HL-60 (cell line): Measurements from ENCODE around the gene ENKD1.

Source experiments
- CTCF ChIP-seq: IDR thresholded peaks from one replicate; pipeline ENCODE4 v1.5.1; 2011; ENCODE audit warnings: low read length, control low read depth, inconsistent platforms; ENCODE audit not compliant: insufficient read depth
- GABPA ChIP-seq: IDR thresholded peaks from 2 replicates; pipeline ENCODE4 v1.6.1; 2012; ENCODE audit warnings: low read depth
- POLR2AphosphoS5 ChIP-seq: IDR thresholded peaks from 2 replicates; pipeline ENCODE4 v1.6.1; 2012; ENCODE audit warnings: low read depth
- TF ChIP-seq, protein P1 (sequence below): IDR thresholded peaks from 2 replicates; pipeline ENCODE4 v1.6.1; 2012; ENCODE audit warnings: low read depth; ENCODE audit not compliant: insufficient replicate concordance

DNA sequence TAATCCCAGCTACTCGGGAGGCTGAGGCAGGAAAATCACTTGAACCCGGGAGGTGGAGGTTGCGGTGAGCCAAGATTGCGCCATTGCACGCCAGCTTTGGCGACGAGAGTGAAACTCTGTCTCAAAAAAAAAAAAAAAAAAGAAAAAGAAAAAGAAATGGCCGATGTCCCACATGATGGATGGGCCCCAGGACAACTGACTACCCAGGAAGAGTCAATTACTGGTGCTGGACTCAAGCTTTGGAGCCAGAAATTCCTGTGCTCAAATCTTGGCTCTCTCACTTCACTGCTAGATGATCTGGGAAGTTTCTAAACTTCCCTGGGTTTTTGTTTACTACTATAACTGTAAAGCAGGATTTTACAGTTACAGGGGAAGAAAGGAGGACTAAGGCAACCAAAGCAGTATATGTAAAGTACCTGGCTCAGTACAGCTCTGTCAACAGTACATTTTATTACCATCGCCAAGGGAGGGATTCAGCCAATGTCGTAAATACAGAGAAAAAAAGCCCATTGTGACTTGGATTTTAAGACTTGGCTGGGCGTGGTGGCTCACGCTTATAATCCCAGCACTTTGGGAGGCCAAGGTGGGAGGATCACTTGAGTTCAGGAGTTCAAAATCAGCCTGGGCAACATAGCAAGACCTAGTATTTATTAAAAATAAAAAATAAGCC is 11.9 kb upstream of the ENKD1 start:
- TF ChIP-seq CTCF (no peak), POLR2AphosphoS5 (no peak), GABPA (no peak)
- TF ChIP-seq, protein P1, sequence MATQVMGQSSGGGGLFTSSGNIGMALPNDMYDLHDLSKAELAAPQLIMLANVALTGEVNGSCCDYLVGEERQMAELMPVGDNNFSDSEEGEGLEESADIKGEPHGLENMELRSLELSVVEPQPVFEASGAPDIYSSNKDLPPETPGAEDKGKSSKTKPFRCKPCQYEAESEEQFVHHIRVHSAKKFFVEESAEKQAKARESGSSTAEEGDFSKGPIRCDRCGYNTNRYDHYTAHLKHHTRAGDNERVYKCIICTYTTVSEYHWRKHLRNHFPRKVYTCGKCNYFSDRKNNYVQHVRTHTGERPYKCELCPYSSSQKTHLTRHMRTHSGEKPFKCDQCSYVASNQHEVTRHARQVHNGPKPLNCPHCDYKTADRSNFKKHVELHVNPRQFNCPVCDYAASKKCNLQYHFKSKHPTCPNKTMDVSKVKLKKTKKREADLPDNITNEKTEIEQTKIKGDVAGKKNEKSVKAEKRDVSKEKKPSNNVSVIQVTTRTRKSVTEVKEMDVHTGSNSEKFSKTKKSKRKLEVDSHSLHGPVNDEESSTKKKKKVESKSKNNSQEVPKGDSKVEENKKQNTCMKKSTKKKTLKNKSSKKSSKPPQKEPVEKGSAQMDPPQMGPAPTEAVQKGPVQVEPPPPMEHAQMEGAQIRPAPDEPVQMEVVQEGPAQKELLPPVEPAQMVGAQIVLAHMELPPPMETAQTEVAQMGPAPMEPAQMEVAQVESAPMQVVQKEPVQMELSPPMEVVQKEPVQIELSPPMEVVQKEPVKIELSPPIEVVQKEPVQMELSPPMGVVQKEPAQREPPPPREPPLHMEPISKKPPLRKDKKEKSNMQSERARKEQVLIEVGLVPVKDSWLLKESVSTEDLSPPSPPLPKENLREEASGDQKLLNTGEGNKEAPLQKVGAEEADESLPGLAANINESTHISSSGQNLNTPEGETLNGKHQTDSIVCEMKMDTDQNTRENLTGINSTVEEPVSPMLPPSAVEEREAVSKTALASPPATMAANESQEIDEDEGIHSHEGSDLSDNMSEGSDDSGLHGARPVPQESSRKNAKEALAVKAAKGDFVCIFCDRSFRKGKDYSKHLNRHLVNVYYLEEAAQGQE: no peak
